ENCODE results near the gene UBR7.

The UBR7 gene

DNA sequence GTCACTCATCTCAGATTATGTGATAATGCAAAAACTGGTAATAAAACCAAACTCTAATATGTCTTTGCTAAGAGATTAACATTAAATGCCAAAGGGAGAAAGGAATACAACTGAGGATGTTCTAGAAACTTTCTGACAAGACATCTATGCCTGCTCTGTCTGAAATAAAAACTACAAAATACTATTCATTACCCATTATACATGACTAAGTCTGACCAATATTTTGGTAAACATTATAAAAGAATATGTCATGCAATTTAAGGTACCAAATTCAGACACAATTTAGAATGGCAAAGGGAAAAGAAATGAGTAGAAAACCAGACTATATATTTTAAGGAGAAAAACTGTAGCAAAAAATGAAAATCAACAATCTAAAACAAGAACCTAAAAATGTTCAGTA, 39.5 kb downstream of the UBR7 start:
- TF ChIP-seq Cebpa-rat (IDR thresholded peaks at IDR 0.05) = no peak
- Histone ChIP-seq H3K27me3 (no peaks in the 10 kb centered on the region), H3K27ac (no peak overlapping the region), H3K9me3 (no peaks in the 10 kb centered on the region), H3K36me3 (peaks cover 84% of the 10 kb centered on the region), H3K4me3 (no peak overlapping the region), H3K9ac (no peak overlapping the region), H4K20me1 (no peaks in the 10 kb centered on the region), H3K4me1 (no peaks in the 10 kb centered on the region; the same call in 1 of the 2 replicates), H3K4me2 (no peak overlapping the region)

- H3K4me3 ChIP-seq = no peak overlapping the region
- no peak for TF ChIP-seq Cebpa-rat (IDR thresholded peaks at IDR 0.05)
- H3K4me1 ChIP-seq = peaks cover 6% of the 10 kb centered on the region; the same call in 1 of the 2 replicates
- no peaks in the 10 kb centered on the region for H3K27me3 ChIP-seq
- no peak overlapping the region for H3K9ac ChIP-seq
- H4K20me1 ChIP-seq = no peaks in the 10 kb centered on the region
- H3K4me2 ChIP-seq = no peak overlapping the region
- H3K36me3 ChIP-seq = peaks cover 79% of the 10 kb centered on the region
- H3K9me3 ChIP-seq = peaks cover 10% of the 10 kb centered on the region
- H3K27ac ChIP-seq = no peak overlapping the region
Measured at GRCh38 chr14:93249128-93249831, 42.2 kb downstream of the UBR7 start.

- Histone ChIP-seq H3K4me1 (no peaks in the 10 kb centered on the region), H3K4me2 (no peak overlapping the region), H4K20me1 (peaks cover 31% of the 10 kb centered on the region), H3K27me3 (no peaks in the 10 kb centered on the region), H3K9ac (no peak overlapping the region), H3K27ac (no peak overlapping the region), H3K9me3 (no peaks in the 10 kb centered on the region), H3K36me3 (peaks cover 72% of the 10 kb centered on the region), H3K4me3 (no peak overlapping the region)
- no peak for TF ChIP-seq Cebpa-rat (IDR thresholded peaks at IDR 0.05)
Measured at GRCh38 chr14:93262446-93262845, 55.4 kb downstream of the UBR7 start.

DNA sequence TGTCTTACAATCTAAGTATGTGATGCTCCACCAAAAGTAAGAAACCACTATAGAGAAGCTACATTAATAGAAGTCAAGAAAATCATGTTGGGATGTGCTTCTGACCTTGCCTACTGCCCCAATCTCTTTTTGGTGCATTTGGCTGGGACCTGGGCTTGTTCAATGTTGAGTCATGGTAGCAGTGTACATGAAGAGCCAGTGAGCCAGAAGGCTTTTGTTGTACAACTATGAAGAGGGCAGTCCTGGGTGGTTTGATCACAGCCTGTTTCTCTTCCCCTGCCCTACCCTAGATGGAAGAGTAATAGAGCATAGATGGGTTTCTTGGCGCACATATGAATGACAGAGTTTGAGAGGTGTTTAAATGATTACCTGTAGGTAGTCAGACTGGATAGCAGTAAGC, 56.4 kb downstream of the UBR7 start:
- H3K4me2 ChIP-seq = no peak overlapping the region
- peaks cover 67% of the 10 kb centered on the region for H3K36me3 ChIP-seq
- no peak overlapping the region for H3K27ac ChIP-seq
- no peak overlapping the region for H3K9ac ChIP-seq
- H3K9me3 ChIP-seq = no peaks in the 10 kb centered on the region
- H4K20me1 ChIP-seq = peaks cover 41% of the 10 kb centered on the region
- no peak overlapping the region for H3K4me3 ChIP-seq
- no peaks in the 10 kb centered on the region for H3K27me3 ChIP-seq
- TF ChIP-seq Cebpa-rat (IDR thresholded peaks at IDR 0.05) = no peak
- H3K4me1 ChIP-seq = no peaks in the 10 kb centered on the region

DNA sequence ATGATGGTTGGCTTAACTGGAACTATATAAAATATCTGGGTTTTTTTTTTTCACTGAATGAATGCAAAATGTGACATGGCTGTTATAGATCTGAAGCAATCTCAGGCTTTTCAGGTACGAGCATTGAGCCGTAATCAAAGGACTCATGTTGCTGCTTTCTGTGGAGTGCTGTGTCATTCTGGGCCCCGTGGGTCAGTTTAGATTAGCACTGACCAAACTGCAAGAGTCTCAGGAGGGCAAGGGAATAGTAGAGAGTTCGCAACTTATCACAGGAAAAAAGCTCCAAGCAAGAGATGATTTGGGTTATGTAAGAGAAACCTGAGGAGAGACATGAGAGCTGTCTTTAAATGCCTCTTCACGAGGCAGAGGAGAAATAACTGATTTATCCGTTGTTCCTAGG, 59.1 kb downstream of the UBR7 start:
- no peaks in the 10 kb centered on the region for H3K4me1 ChIP-seq
- TF ChIP-seq Cebpa-rat (IDR thresholded peaks at IDR 0.05) = no peak
- H3K4me2 ChIP-seq = no peak overlapping the region
- H3K27me3 ChIP-seq = no peaks in the 10 kb centered on the region
- peaks cover 49% of the 10 kb centered on the region for H3K36me3 ChIP-seq
- peaks cover 53% of the 10 kb centered on the region for H4K20me1 ChIP-seq
- H3K4me3 ChIP-seq = no peak overlapping the region
- H3K27ac ChIP-seq = no peak overlapping the region
- H3K9ac ChIP-seq = no peak overlapping the region
- H3K9me3 ChIP-seq = no peaks in the 10 kb centered on the region

GRCh38 chr14:93267149-93267711, 60.2 kb downstream of the UBR7 start:
- H4K20me1 ChIP-seq = peaks cover 53% of the 10 kb centered on the region
- H3K9ac ChIP-seq = no peak overlapping the region
- H3K4me2 ChIP-seq = no peak overlapping the region
- no peaks in the 10 kb centered on the region for H3K9me3 ChIP-seq
- H3K27ac ChIP-seq = no peak overlapping the region
- H3K4me1 ChIP-seq = no peaks in the 10 kb centered on the region
- no peak for TF ChIP-seq Cebpa-rat (IDR thresholded peaks at IDR 0.05)
- no peak overlapping the region for H3K4me3 ChIP-seq
- H3K36me3 ChIP-seq = peaks cover 50% of the 10 kb centered on the region
- no peaks in the 10 kb centered on the region for H3K27me3 ChIP-seq

DNA sequence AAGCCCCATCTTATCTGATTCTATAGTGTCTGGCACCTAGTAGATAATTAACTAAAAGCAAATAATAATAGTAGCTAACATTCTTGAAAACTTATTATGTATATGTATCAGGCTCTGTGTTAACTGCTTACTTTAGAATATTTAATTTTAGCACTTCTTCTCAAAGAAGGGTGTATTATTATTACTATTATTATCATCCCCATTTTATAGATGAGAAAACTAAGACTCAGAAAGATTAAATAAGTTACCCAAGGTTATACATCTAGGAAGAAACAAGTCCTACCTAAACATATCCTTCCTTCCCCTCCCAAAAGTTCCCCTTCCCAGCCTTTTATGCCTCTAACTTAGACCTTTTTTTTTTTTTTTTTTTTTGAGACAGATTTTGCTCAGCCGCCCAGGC, 61.4 kb downstream of the UBR7 start:
- Histone ChIP-seq H3K27me3 (no peaks in the 10 kb centered on the region), H3K27ac (no peak overlapping the region), H4K20me1 (peaks cover 63% of the 10 kb centered on the region), H3K4me2 (no peak overlapping the region), H3K9me3 (no peaks in the 10 kb centered on the region), H3K4me1 (no peaks in the 10 kb centered on the region), H3K9ac (no peak overlapping the region), H3K4me3 (no peak overlapping the region), H3K36me3 (peaks cover 52% of the 10 kb centered on the region)
- TF ChIP-seq Cebpa-rat (IDR thresholded peaks at IDR 0.05) = no peak

- Histone ChIP-seq H3K27ac (no peak overlapping the region), H3K4me2 (no peak overlapping the region), H3K4me3 (no peak overlapping the region), H3K9me3 (no peaks in the 10 kb centered on the region), H4K20me1 (peaks cover 65% of the 10 kb centered on the region), H3K9ac (no peak overlapping the region), H3K27me3 (no peaks in the 10 kb centered on the region), H3K36me3 (peaks cover 53% of the 10 kb centered on the region), H3K4me1 (no peaks in the 10 kb centered on the region)
- TF ChIP-seq Cebpa-rat (IDR thresholded peaks at IDR 0.05) = no peak
Measured at GRCh38 chr14:93269341-93270068, 62.4 kb downstream of the UBR7 start.

DNA sequence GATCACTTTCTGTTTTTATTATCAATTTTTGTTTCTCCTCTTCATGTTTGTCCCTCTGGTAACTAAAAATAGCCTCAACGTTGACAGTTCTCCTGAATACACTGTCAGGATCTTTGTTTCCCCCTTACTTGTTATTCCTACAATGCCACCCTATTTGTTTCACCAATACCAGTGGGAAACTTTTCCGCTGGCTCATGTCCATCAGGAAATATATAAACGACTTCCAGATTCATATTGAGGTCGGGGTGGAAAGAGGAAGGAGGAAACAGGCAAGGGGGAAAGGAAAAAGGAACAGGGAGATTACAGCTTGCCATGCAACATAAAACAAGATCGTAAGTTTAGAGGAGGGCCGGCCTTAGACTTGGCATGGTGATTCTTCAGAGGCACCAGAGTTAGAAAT, 64.1 kb downstream of the UBR7 start:
- Histone ChIP-seq H3K27ac (no peak overlapping the region), H3K4me1 (no peaks in the 10 kb centered on the region), H3K27me3 (no peaks in the 10 kb centered on the region), H3K9me3 (no peaks in the 10 kb centered on the region), H3K4me2 (no peak overlapping the region), H3K9ac (no peak overlapping the region), H3K4me3 (no peak overlapping the region), H3K36me3 (peaks cover 49% of the 10 kb centered on the region), H4K20me1 (peaks cover 67% of the 10 kb centered on the region)
- TF ChIP-seq Cebpa-rat (IDR thresholded peaks at IDR 0.05) = no peak
